Measurements from ENCODE around the gene EYS. TPM values are rescaled to one million over a fixed set of nuclear protein-coding genes. Genes with fewer than 3 reads are reported as not detected.
A peak's percentile ranks its signal among the peaks of the same experiment; 100 is the strongest.

EYS gene
- total and polyA plus RNA-seq, 2 of the 13 experiments (the other 11 are each of a cell fraction or from before 2014, with no cell fraction given) = 0.04 to 0.07 TPM

DNA sequence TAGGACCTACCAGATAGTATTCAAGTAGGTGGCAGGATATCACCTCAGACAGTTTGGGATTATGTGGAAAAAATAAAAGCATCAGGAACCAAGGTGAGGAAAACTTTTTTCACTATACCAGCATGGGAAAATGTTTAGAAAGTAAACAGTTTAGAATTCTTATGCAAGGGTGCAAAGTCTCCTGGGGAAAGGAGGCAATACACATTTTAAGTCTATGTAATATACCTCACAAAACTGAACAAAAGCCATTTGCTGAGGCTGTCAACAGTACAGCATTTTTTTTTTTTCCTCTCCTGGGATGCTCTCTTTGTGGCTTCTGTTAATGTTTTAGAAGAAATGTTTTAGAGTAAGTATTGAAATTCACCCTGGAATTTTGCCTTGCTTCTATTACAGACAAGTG is 1997.9 kb downstream of the EYS start (continued):
- TF ChIP-seq, protein P1, sequence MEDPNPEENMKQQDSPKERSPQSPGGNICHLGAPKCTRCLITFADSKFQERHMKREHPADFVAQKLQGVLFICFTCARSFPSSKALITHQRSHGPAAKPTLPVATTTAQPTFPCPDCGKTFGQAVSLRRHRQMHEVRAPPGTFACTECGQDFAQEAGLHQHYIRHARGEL (CRISPR knock-in tag; IDR thresholded peaks at IDR 0.05) = no peak
- TF ChIP-seq, protein P2, sequence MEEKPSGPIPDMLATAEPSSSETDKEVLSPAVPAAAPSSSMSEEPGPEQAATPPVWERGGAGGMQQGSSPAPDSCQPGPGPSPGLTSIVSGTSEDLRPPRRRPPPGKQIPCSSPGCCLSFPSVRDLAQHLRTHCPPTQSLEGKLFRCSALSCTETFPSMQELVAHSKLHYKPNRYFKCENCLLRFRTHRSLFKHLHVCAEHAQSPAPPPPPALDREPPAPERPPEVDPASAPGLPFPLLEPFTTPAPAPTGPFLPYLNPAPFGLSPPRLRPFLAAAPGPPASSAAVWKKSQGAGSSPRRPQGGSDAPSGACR (CRISPR knock-in tag; IDR thresholded peaks at IDR 0.05) = peak; percentile 64; the same call in 1 of the 2 replicates
- TF ChIP-seq ERF (CRISPR knock-in tag; IDR thresholded peaks at IDR 0.05) = peak; percentile 40; the same call in 1 of the 2 replicates
- TF ChIP-seq ZNF3 (CRISPR knock-in tag; IDR thresholded peaks at IDR 0.05) = no peak
- peak; percentile 25; the same call in 1 of the 2 replicates for TF ChIP-seq SMC3 (IDR thresholded peaks at IDR 0.05; ENCODE audit: low read length)
- TF ChIP-seq HNF4G (IDR thresholded peaks at IDR 0.05; ENCODE audit: borderline replicate concordance, low read depth, low read length) = peak; percentile 91
- TF ChIP-seq HNF4G (CRISPR knock-in tag; IDR thresholded peaks at IDR 0.05; ENCODE audit: borderline replicate concordance, low read depth) = peak; percentile 56; the same call in 1 of the 2 replicates
- peak; percentile 39; the same call in 1 of the 2 replicates for TF ChIP-seq ZKSCAN8 (CRISPR knock-in tag; IDR thresholded peaks at IDR 0.05; ENCODE audit: borderline replicate concordance)
- TF ChIP-seq, protein P3, sequence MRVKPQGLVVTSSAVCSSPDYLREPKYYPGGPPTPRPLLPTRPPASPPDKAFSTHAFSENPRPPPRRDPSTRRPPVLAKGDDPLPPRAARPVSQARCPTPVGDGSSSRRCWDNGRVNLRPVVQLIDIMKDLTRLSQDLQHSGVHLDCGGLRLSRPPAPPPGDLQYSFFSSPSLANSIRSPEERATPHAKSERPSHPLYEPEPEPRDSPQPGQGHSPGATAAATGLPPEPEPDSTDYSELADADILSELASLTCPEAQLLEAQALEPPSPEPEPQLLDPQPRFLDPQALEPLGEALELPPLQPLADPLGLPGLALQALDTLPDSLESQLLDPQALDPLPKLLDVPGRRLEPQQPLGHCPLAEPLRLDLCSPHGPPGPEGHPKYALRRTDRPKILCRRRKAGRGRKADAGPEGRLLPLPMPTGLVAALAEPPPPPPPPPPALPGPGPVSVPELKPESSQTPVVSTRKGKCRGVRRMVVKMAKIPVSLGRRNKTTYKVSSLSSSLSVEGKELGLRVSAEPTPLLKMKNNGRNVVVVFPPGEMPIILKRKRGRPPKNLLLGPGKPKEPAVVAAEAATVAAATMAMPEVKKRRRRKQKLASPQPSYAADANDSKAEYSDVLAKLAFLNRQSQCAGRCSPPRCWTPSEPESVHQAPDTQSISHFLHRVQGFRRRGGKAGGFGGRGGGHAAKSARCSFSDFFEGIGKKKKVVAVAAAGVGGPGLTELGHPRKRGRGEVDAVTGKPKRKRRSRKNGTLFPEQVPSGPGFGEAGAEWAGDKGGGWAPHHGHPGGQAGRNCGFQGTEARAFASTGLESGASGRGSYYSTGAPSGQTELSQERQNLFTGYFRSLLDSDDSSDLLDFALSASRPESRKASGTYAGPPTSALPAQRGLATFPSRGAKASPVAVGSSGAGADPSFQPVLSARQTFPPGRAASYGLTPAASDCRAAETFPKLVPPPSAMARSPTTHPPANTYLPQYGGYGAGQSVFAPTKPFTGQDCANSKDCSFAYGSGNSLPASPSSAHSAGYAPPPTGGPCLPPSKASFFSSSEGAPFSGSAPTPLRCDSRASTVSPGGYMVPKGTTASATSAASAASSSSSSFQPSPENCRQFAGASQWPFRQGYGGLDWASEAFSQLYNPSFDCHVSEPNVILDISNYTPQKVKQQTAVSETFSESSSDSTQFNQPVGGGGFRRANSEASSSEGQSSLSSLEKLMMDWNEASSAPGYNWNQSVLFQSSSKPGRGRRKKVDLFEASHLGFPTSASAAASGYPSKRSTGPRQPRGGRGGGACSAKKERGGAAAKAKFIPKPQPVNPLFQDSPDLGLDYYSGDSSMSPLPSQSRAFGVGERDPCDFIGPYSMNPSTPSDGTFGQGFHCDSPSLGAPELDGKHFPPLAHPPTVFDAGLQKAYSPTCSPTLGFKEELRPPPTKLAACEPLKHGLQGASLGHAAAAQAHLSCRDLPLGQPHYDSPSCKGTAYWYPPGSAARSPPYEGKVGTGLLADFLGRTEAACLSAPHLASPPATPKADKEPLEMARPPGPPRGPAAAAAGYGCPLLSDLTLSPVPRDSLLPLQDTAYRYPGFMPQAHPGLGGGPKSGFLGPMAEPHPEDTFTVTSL (CRISPR knock-in tag; IDR thresholded peaks at IDR 0.05; ENCODE audit: borderline replicate concordance) = peak; percentile 93; the same call in 1 of the 2 replicates
- TF ChIP-seq, protein P4, sequence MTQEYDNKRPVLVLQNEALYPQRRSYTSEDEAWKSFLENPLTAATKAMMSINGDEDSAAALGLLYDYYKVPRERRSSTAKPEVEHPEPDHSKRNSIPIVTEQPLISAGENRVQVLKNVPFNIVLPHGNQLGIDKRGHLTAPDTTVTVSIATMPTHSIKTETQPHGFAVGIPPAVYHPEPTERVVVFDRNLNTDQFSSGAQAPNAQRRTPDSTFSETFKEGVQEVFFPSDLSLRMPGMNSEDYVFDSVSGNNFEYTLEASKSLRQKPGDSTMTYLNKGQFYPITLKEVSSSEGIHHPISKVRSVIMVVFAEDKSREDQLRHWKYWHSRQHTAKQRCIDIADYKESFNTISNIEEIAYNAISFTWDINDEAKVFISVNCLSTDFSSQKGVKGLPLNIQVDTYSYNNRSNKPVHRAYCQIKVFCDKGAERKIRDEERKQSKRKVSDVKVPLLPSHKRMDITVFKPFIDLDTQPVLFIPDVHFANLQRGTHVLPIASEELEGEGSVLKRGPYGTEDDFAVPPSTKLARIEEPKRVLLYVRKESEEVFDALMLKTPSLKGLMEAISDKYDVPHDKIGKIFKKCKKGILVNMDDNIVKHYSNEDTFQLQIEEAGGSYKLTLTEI (CRISPR knock-in tag; conservative IDR thresholded peaks at IDR 0.05) = no peak
- TF ChIP-seq CAMTA2 (CRISPR knock-in tag; IDR thresholded peaks at IDR 0.05; ENCODE audit: borderline replicate concordance) = no peak
- no peak for TF ChIP-seq ZNF234 (CRISPR knock-in tag; conservative IDR thresholded peaks at IDR 0.05)
- no peak for TF ChIP-seq SAFB2 (CRISPR knock-in tag; IDR thresholded peaks at IDR 0.05; ENCODE audit: borderline replicate concordance, low read depth)
- TF ChIP-seq CEBPB (IDR thresholded peaks at IDR 0.05; ENCODE audit: borderline replicate concordance, low read depth, low read length) = peak; percentile 88
- TF ChIP-seq GATAD2A (CRISPR knock-in tag; IDR thresholded peaks at IDR 0.05) = peak; percentile 96
- TF ChIP-seq ZNF235 (CRISPR knock-in tag; IDR thresholded peaks at IDR 0.05; ENCODE audit: borderline replicate concordance) = no peak
- TF ChIP-seq, protein P5, sequence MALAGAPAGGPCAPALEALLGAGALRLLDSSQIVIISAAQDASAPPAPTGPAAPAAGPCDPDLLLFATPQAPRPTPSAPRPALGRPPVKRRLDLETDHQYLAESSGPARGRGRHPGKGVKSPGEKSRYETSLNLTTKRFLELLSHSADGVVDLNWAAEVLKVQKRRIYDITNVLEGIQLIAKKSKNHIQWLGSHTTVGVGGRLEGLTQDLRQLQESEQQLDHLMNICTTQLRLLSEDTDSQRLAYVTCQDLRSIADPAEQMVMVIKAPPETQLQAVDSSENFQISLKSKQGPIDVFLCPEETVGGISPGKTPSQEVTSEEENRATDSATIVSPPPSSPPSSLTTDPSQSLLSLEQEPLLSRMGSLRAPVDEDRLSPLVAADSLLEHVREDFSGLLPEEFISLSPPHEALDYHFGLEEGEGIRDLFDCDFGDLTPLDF (CRISPR knock-in tag; IDR thresholded peaks at IDR 0.05) = no peak
- TF ChIP-seq MYNN (CRISPR knock-in tag; IDR thresholded peaks at IDR 0.05; ENCODE audit: low read depth) = no peak
- TF ChIP-seq NCOA2 (CRISPR knock-in tag; IDR thresholded peaks at IDR 0.05) = peak; percentile 62; the same call in 1 of the 2 replicates
- no peak for TF ChIP-seq MATR3 (CRISPR knock-in tag; IDR thresholded peaks at IDR 0.05)
- TF ChIP-seq NR2F1 (CRISPR knock-in tag; IDR thresholded peaks at IDR 0.05) = no peak

Measured in HepG2 (cell line).